GM23338 (cell line): ENCODE data around the gene DOK7. TPM values are rescaled to one million over a fixed set of nuclear protein-coding genes. Genes with fewer than 3 reads are reported as not detected.

Source experiments
- ATAC-seq: fragments of 200-7000 bp; cut with Tn5 transposase; 3 replicates; pipeline ENCODE4 v1.9.1; 2020
- DNase-seq: peaks from one replicate; pipeline ENCODE4 v3.0.0-alpha.2; 2015; ENCODE audit warnings: low spot score
- H2AFZ ChIP-seq: fragments of 200-600 bp; sonication (generic); 2 replicates; pipeline ENCODE4 v1.8.0; 2016; ENCODE audit warnings: antibody characterized with exemption, mild to moderate bottlenecking, moderate library complexity
- H3F3A ChIP-seq: fragments of 200-600 bp; sonication (generic); replicated peaks from 2 replicates; pipeline ENCODE4 v1.8.0; 2017; ENCODE audit warnings: antibody characterized with exemption, mixed run types, low read depth
- H3K27ac ChIP-seq: fragments of 200-600 bp; sonication (generic); 2 replicates; pipeline ENCODE4 v1.6.1; 2016; ENCODE audit warnings: low read depth
- H3K27me3 ChIP-seq: fragments of 200-600 bp; sonication (generic); 2 replicates; pipeline ENCODE4 v1.8.0; 2016; ENCODE audit warnings: mild to moderate bottlenecking, mixed run types, moderate library complexity; ENCODE audit not compliant: insufficient read depth
- H3K36me3 ChIP-seq: fragments of 200-600 bp; sonication (generic); 2 replicates; pipeline ENCODE4 v1.8.0; 2016; ENCODE audit warnings: mild to moderate bottlenecking; ENCODE audit not compliant: insufficient read depth
- H3K4me1 ChIP-seq: fragments of 200-600 bp; sonication (generic); 2 replicates; pipeline ENCODE4 v1.8.0; 2016; ENCODE audit warnings: mild to moderate bottlenecking, moderate library complexity; ENCODE audit not compliant: insufficient read depth
- H3K4me2 ChIP-seq: fragments of 200-600 bp; sonication (generic); 2 replicates; pipeline ENCODE4 v1.7.1; 2017; ENCODE audit warnings: mixed run types
- H3K4me3 ChIP-seq: fragments of 200-600 bp; sonication (generic); 2 replicates; pipeline ENCODE4 v1.6.1; 2016; ENCODE audit warnings: mixed run types
- H3K79me2 ChIP-seq: fragments of 200-600 bp; sonication (generic); replicated peaks from 2 replicates; pipeline ENCODE4 v1.8.0; 2017; ENCODE audit warnings: mild to moderate bottlenecking; ENCODE audit not compliant: insufficient read depth
- H3K9me2 ChIP-seq: fragments of 200-600 bp; sonication (generic); 2 replicates; pipeline ENCODE4 v1.8.0; 2017; ENCODE audit not compliant: insufficient read depth
- H4K20me1 ChIP-seq: fragments of 200-600 bp; sonication (generic); replicated peaks from 2 replicates; pipeline ENCODE4 v1.8.0; 2017; ENCODE audit warnings: mild to moderate bottlenecking; ENCODE audit not compliant: insufficient read depth
- H3K27ac Mint-ChIP-seq: 2 replicates; pipeline ENCODE4 v1.8.0; 2020; ENCODE audit warnings: inconsistent platforms, mild to moderate bottlenecking, moderate library complexity, mixed read lengths
- H3K27me3 Mint-ChIP-seq: 3 replicates; pipeline ENCODE4 v1.8.0; 2022; ENCODE audit warnings: low read depth, mild to moderate bottlenecking, moderate library complexity, mixed read lengths, inconsistent platforms; ENCODE audit not compliant: insufficient read depth, poor library complexity
- H3K36me3 Mint-ChIP-seq: 3 replicates; pipeline ENCODE4 v1.8.0; 2021; ENCODE audit warnings: low read depth, mild to moderate bottlenecking, inconsistent platforms, moderate library complexity, mixed read lengths
- H3K4me1 Mint-ChIP-seq: 3 replicates; pipeline ENCODE4 v1.8.0; 2020; ENCODE audit warnings: mild to moderate bottlenecking, inconsistent platforms, mixed read lengths
- H3K4me3 Mint-ChIP-seq: 3 replicates; pipeline ENCODE4 v1.8.0; 2021; ENCODE audit warnings: moderate library complexity, mild to moderate bottlenecking, inconsistent platforms, mixed read lengths
- H3K9me3 Mint-ChIP-seq: 3 replicates; pipeline ENCODE4 v1.8.0; 2020; ENCODE audit warnings: moderate library complexity, mild to moderate bottlenecking, inconsistent platforms, mixed read lengths
- EZH2 ChIP-seq: fragments of 200-600 bp; sonication (generic); IDR thresholded peaks from one replicate; pipeline ENCODE4 v1.8.0; 2017; ENCODE audit warnings: antibody characterized with exemption, mild to moderate bottlenecking, low read depth; ENCODE audit not compliant: unreplicated experiment
- EZH2phosphoT487 ChIP-seq: fragments of 200-600 bp; sonication (generic); IDR thresholded peaks from one replicate; pipeline ENCODE4 v1.8.1; 2018; ENCODE audit warnings: antibody characterized with exemption; ENCODE audit not compliant: unreplicated experiment
- JUNB ChIP-seq: IDR thresholded peaks from one replicate; pipeline ENCODE4 v1.6.1; 2016; ENCODE audit warnings: antibody characterized with exemption; ENCODE audit not compliant: unreplicated experiment
- POLR2AphosphoS5 ChIP-seq: IDR thresholded peaks from 2 replicates; pipeline ENCODE4 v1.6.1; 2016; ENCODE audit warnings: antibody characterized with exemption, low read depth
- ZNF114 ChIP-seq: fragments of 250-450 bp; sonication (Bioruptor Pico); IDR thresholded peaks from 2 replicates; pipeline ENCODE4 v1.5.0; 2020; ENCODE audit warnings: mild to moderate bottlenecking, moderate library complexity
- ZNF462 ChIP-seq: fragments of 250-450 bp; sonication (Bioruptor Pico); IDR thresholded peaks from 2 replicates; pipeline ENCODE4 v1.5.0; 2020; ENCODE audit warnings: mild to moderate bottlenecking, moderate library complexity
- polyA plus RNA-seq: library from polyadenylated mRNA; unstranded; fragments of >200 nt; fragmentation: Nextera tagmentation; extraction: Ambion mirVana; gene quantifications from 2 replicates; pipeline ENCODE4 v1.2.1, GENCODE V29; 2016
- total RNA-seq: library from RNA; depleted of rRNA; stranded (reverse); fragments of >200 nt; shearing (Covaris generic); gene quantifications from 2 replicates; pipeline ENCODE4 v1.2.3, GENCODE V29; 2014

The DOK7 gene
- total and polyA plus RNA-seq, 2 experiments from 2014 or later: 0.34 to 0.52 TPM

DNA sequence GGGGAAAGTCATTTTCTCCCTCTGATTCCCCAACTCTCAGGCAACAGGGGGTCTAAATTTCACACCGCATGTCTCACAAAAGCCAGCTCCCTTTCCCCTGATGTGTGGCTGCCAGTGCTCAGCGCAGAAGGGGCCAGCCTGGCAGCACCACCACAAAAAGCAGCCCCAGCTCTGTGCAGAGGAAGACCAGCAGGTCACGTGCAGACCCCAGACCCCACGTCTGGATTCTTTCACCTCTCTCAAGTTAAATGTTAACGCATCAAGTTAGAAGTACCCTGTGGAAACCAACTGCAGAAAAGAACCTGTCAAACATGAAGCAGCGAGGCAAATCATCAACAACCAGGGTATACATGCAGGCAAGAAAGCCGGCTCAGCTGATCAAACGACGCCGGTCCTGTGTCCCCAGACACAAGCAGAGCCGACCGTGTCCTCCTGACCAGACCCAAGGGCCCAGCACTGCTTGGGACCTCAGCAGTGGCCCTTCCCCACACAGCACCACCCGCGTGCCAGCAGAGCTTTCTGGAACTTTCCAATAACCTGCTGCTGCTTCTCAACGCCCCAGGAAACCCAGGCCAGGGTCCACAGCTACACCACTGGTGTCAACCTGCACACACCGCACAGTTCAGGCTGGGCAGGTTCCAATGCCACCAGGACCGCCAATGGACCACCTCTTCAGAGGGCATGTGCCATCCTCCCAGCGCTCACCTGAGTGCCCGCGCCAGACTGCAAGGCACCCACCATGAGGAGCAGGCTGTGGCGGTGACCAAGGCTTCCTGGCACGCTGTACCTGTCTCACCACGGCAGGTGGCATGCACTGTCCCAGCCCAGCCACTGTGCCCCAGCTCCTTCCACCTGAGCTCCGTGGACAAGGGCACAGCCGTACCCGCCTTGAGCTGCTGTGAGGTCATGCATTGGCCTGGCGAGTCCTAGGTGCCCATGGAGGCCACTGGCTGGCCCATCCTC is 65.1 kb downstream of the DOK7 start:
- Histone ChIP-seq H3K27me3 (peaks cover 9% of the 10 kb centered on the region; the same call in 1 of the 2 replicates), H4K20me1 (peaks cover 30% of the 10 kb centered on the region), H3K79me2 (peaks cover 45% of the 10 kb centered on the region), H2AFZ (no peak overlapping the region), H3K4me1 (peaks cover 12% of the 10 kb centered on the region; the same call in 1 of the 2 replicates), H3K9me2 (no peaks in the 10 kb centered on the region), H3K36me3 (peaks cover 14% of the 10 kb centered on the region; the same call in 1 of the 2 replicates), H3K27ac (no peak overlapping the region), H3K4me3 (no peak overlapping the region), H3F3A (no peaks in the 10 kb centered on the region), H3K4me2 (no peak overlapping the region)
- Mint-ChIP-seq H3K9me3 (no peaks in the 10 kb centered on the region), H3K27ac (no peak overlapping the region), H3K27me3 (peaks cover 14% of the 10 kb centered on the region), H3K4me1 (peaks cover 24% of the 10 kb centered on the region), H3K36me3 (peaks cover 26% of the 10 kb centered on the region), H3K4me3 (no peak overlapping the region)
- no peak for DNase-seq
- no peak for ATAC-seq
- TF ChIP-seq EZH2: no peak
- TF ChIP-seq JUNB: no peak
- no peak for TF ChIP-seq POLR2AphosphoS5
- TF ChIP-seq ZNF114 (CRISPR knock-in tag): no peak

- TF ChIP-seq EZH2phosphoT487 (no peak), ZNF114 (CRISPR knock-in tag) (no peak)
- no peak overlapping the region for H3K4me2 ChIP-seq
- H3K4me1 Mint-ChIP-seq: peaks cover 28% of the 10 kb centered on the region
- H3K27ac Mint-ChIP-seq: no peak overlapping the region
- no peak overlapping the region for H3K4me3 ChIP-seq
- no peaks in the 10 kb centered on the region for H3K9me3 Mint-ChIP-seq
- H3K36me3 Mint-ChIP-seq: peaks cover 23% of the 10 kb centered on the region
- H3K79me2 ChIP-seq: peaks cover 45% of the 10 kb centered on the region
- H2AFZ ChIP-seq: no peak overlapping the region
- peaks cover 30% of the 10 kb centered on the region for H4K20me1 ChIP-seq
- peaks cover 12% of the 10 kb centered on the region; the same call in 1 of the 2 replicates for H3K4me1 ChIP-seq
- H3K9me2 ChIP-seq: no peaks in the 10 kb centered on the region
- DNase-seq (no peak), ATAC-seq (no peak)
- H3K27ac ChIP-seq: no peak overlapping the region
- no peak overlapping the region; the same call in 2 of the 3 replicates for H3K4me3 Mint-ChIP-seq
- no peaks in the 10 kb centered on the region for H3F3A ChIP-seq
- H3K27me3 ChIP-seq: peaks cover 20% of the 10 kb centered on the region
- H3K36me3 ChIP-seq: peaks cover 5% of the 10 kb centered on the region; the same call in 1 of the 2 replicates
- H3K27me3 Mint-ChIP-seq: peaks cover 23% of the 10 kb centered on the region
Measured at GRCh38 chr4:3529363-3529762, 66.3 kb downstream of the DOK7 start.

GRCh38 chr4:3530051-3530450 is 66.9 kb downstream of the DOK7 start:
- Histone ChIP-seq H2AFZ (no peak overlapping the region), H3K4me3 (no peak overlapping the region), H3K79me2 (peaks cover 45% of the 10 kb centered on the region), H3K27me3 (peaks cover 20% of the 10 kb centered on the region), H3K4me1 (peaks cover 12% of the 10 kb centered on the region; the same call in 1 of the 2 replicates), H3K4me2 (0 out of 2 replicates have a peak overlapping the region, but pooled peaks have one; percentile 96), H4K20me1 (peaks cover 30% of the 10 kb centered on the region), H3F3A (no peaks in the 10 kb centered on the region), H3K27ac (no peak overlapping the region), H3K36me3 (no peaks in the 10 kb centered on the region), H3K9me2 (no peaks in the 10 kb centered on the region)
- H3K27ac Mint-ChIP-seq: no peak overlapping the region
- DNase-seq (no peak), ATAC-seq (no peak)
- H3K9me3 Mint-ChIP-seq: peaks cover under 1% of the 10 kb centered on the region; the same call in 1 of the 3 replicates
- H3K4me3 Mint-ChIP-seq: peak overlapping the region; percentile 34; the same call in 2 of the 3 replicates
- H3K36me3 Mint-ChIP-seq: peaks cover 19% of the 10 kb centered on the region
- H3K27me3 Mint-ChIP-seq: peaks cover 27% of the 10 kb centered on the region
- peaks cover 24% of the 10 kb centered on the region for H3K4me1 Mint-ChIP-seq
- TF ChIP-seq JUNB: no peak
- no peak for TF ChIP-seq ZNF462
